Mesenchymal stem cell (in vitro differentiated cells and primary cell): ENCODE data around the gene KREMEN1.

Source experiments
- DNase-seq: peaks from one replicate; pipeline ENCODE4 v3.0.0-alpha.2; 2013
- H2AFZ ChIP-seq: one replicate; pipeline ENCODE4 v1.6.1; 2013; ENCODE audit warnings: low read depth, mild to moderate bottlenecking, control low read depth, inconsistent platforms, low read length, moderate library complexity
- H2AK5ac ChIP-seq: 2 replicates; pipeline ENCODE4 v1.6.1; 2013; ENCODE audit warnings: low read length, moderate library complexity, mild to moderate bottlenecking, inconsistent platforms; ENCODE audit not compliant: severe bottlenecking
- H2BK120ac ChIP-seq: one replicate; pipeline ENCODE4 v1.6.1; 2013; ENCODE audit warnings: low read depth, mild to moderate bottlenecking, inconsistent platforms, low read length, moderate library complexity
- H2BK12ac ChIP-seq, 2 experiments: one replicate each; pipeline ENCODE4 v1.6.1; 2013; ENCODE audit warnings: inconsistent platforms in 2 of 2, low read length in 2 of 2, mild to moderate bottlenecking in 2 of 2, moderate library complexity in 2 of 2, control low read depth in 1 of 2
- H2BK15ac ChIP-seq: one replicate; pipeline ENCODE4 v1.6.1; 2013; ENCODE audit warnings: mild to moderate bottlenecking, low read depth, inconsistent platforms; ENCODE audit not compliant: poor library complexity, severe bottlenecking
- H2BK5ac ChIP-seq: 2 replicates; pipeline ENCODE4 v1.6.1; 2013; ENCODE audit warnings: low read depth, mild to moderate bottlenecking, low read length, control low read depth, inconsistent platforms; ENCODE audit not compliant: poor library complexity, severe bottlenecking
- H3K14ac ChIP-seq, 2 experiments: one replicate each; pipeline ENCODE4 v1.6.1; 2013; ENCODE audit warnings: inconsistent platforms in 2 of 2, low read length in 2 of 2, control low read depth in 1 of 2, mild to moderate bottlenecking in 1 of 2, moderate library complexity in 1 of 2
- H3K18ac ChIP-seq, 2 experiments: one replicate each; pipeline ENCODE4 v1.6.1; 2013; ENCODE audit warnings: inconsistent platforms in 2 of 2, low read length in 2 of 2, control low read depth in 1 of 2, low read depth in 1 of 2, mild to moderate bottlenecking in 1 of 2
- H3K23ac ChIP-seq, 2 experiments: one replicate each; pipeline ENCODE4 v1.6.1; 2013; ENCODE audit warnings: inconsistent platforms in 2 of 2, low read length in 2 of 2, mild to moderate bottlenecking in 2 of 2, moderate library complexity in 2 of 2, control low read depth in 1 of 2
- H3K27ac ChIP-seq: 2 replicates; pipeline ENCODE4 v1.5.1; 2013; ENCODE audit warnings: mild to moderate bottlenecking, moderate library complexity, low read length, control low read depth, inconsistent platforms; ENCODE audit not compliant: poor library complexity, severe bottlenecking
- H3K27me3 ChIP-seq, 2 experiments: 2 replicates each; pipeline versions ENCODE4 v1.6.1 to v1.7.0; 2013; ENCODE audit warnings: low read length in 2 of 2, mild to moderate bottlenecking in 2 of 2, moderate library complexity in 2 of 2, control low read depth in 1 of 2, inconsistent platforms in 1 of 2; ENCODE audit not compliant: control insufficient read depth in 1 of 2, insufficient read depth in 1 of 2
- H3K36me3 ChIP-seq, 2 experiments: 2 replicates each; pipeline versions ENCODE4 v1.6.1 to v1.7.0; 2013; ENCODE audit warnings: low read length in 2 of 2, control low read depth in 1 of 2, inconsistent platforms in 1 of 2, low read depth in 1 of 2, mild to moderate bottlenecking in 1 of 2; ENCODE audit not compliant: insufficient read depth in 2 of 2, control insufficient read depth in 1 of 2
- H3K4ac ChIP-seq, 2 experiments: one replicate each; pipeline ENCODE4 v1.6.1; 2013; ENCODE audit warnings: inconsistent platforms in 2 of 2, low read length in 2 of 2, mild to moderate bottlenecking in 2 of 2, moderate library complexity in 2 of 2, control low read depth in 1 of 2, low read depth in 1 of 2
- H3K4me1 ChIP-seq: 2 replicates; pipeline ENCODE4 v1.6.1; 2013; ENCODE audit warnings: low read depth, low read length, control low read depth; ENCODE audit not compliant: control insufficient read depth, insufficient read depth
- H3K4me2 ChIP-seq: 2 replicates; pipeline ENCODE4 v1.6.1; 2013; ENCODE audit warnings: low read length, mild to moderate bottlenecking, inconsistent platforms; ENCODE audit not compliant: poor library complexity, severe bottlenecking
- H3K4me3 ChIP-seq, 2 experiments: 2 replicates each; pipeline versions ENCODE4 v1.5.1 to v1.7.0; 2013; ENCODE audit warnings: low read length in 2 of 2, mild to moderate bottlenecking in 2 of 2, control low read depth in 1 of 2, low read depth in 1 of 2; ENCODE audit not compliant: insufficient read depth in 1 of 2
- H3K79me1 ChIP-seq: replicated peaks from 2 replicates; pipeline ENCODE4 v1.6.1; 2013; ENCODE audit warnings: mild to moderate bottlenecking, control low read depth, low read length, inconsistent platforms; ENCODE audit not compliant: poor library complexity, severe bottlenecking
- H3K9ac ChIP-seq: 2 replicates; pipeline ENCODE4 v1.7.0; 2013; ENCODE audit warnings: mild to moderate bottlenecking, low read length, moderate library complexity
- H3K9me3 ChIP-seq: 2 replicates; pipeline ENCODE4 v1.7.0; 2013; ENCODE audit warnings: mild to moderate bottlenecking, low read length; ENCODE audit not compliant: control insufficient read depth
- H4K8ac ChIP-seq: one replicate; pipeline ENCODE4 v1.6.1; 2013; ENCODE audit warnings: inconsistent platforms, mild to moderate bottlenecking, low read length, moderate library complexity
- H4K91ac ChIP-seq: one replicate; pipeline ENCODE4 v1.6.1; 2013; ENCODE audit warnings: mild to moderate bottlenecking, low read length, inconsistent platforms
- WGBS: methylation state at CpG from one replicate; pipeline ENCODE4 v1.1.7; 2013; ENCODE audit warnings: mixed read lengths; 5-methylcytosine and 5-hydroxymethylcytosine counted together

The KREMEN1 gene

DNA sequence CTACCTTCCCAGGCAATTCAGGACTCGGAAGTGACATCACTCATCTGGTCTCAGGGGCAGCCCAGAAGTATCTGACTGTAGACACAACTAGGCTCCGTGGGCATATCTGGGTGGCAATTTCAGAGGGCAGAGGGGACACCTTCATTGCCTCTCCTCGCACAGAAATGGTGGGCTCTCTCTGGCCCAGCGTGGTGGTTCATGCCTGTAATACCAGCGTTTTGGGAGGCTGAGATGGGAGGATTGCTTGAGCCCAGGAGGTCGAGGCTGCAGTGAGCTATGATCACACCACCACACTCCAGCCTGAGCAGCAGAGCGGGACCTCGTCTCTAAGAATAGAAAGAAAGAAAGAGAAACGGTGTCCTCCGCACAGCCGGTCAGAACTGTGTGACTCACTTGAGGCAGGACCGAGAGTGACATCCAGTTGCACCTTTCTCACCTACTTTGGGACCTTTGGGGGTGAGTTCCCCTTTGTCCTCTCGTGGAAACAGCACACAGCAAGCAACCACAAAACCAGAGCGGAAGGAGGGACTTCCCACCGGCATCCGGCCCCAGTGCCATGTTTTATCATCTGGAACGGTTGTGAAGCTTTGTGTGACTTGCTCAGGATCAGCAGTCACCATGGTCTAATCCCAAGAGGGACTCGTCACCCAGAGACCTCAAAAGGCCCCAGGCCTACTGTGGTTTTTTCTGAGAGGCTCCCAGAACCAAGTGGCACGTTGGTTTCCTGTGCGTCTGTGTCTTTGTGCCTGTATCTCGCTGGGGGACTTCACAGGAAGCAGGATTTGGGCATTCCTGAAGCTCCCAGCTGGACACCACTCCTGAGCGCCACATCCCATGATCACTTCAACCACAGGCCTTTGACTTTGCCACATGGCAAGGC is 94.4 kb downstream of the KREMEN1 start:
- H3K4me1 ChIP-seq, result no peaks in the 10 kb centered on the region
- no peak for DNase-seq
- no peak overlapping the region for H2BK5ac ChIP-seq
- H3K27ac ChIP-seq, result no peak overlapping the region
- no peak overlapping the region for H4K8ac ChIP-seq
- H3K23ac ChIP-seq, result no peak overlapping the region
- no peak overlapping the region for H3K9ac ChIP-seq
- H3K4me3 ChIP-seq, result no peak overlapping the region
- H3K9me3 ChIP-seq, result no peaks in the 10 kb centered on the region
- H2BK15ac ChIP-seq, result no peak overlapping the region
- H3K4me2 ChIP-seq, result no peak overlapping the region
- no peak overlapping the region for H2BK120ac ChIP-seq
- H2AFZ ChIP-seq, result no peak overlapping the region
- no peak overlapping the region for H4K91ac ChIP-seq
- H3K18ac ChIP-seq, result no peak overlapping the region
- 85% methylated on average over 21 of the region's 22 CpGs for WGBS
- H2BK12ac ChIP-seq, result no peak overlapping the region
- H3K79me1 ChIP-seq, result no peaks in the 10 kb centered on the region
- no peak overlapping the region for H3K14ac ChIP-seq
- H2AK5ac ChIP-seq, result no peak overlapping the region
- H3K4ac ChIP-seq, result no peak overlapping the region
- peaks cover 11 to 25% of the 10 kb centered on the region in 2 experiments for H3K27me3 ChIP-seq
- no peaks in the 10 kb centered on the region for H3K36me3 ChIP-seq

DNA sequence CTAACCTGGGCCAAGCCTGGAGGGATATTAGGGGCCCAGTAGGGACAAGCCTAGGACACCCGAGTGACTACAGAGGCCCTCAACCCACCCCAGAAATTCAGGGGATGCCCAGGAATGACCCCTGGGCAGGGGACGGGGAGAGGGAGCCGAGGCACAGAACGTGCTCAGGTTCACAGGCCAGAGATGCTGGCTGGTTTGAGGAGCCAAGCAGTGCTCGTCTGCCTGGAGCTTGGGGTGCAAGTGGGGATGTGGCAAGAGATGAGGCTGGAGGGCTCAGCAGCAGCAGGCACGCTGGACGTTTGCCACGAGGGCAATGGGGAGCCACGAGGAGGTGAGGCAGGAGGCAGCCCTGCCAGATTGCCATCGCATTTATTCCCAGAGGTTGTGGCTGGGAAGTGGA is 98.9 kb downstream of the KREMEN1 start:
- H3K18ac ChIP-seq, result no peak overlapping the region

GRCh38 chr22:29172216-29172615 is 99.4 kb downstream of the KREMEN1 start:
- H3K9me3 ChIP-seq, result peaks cover 19% of the 10 kb centered on the region
- no peak overlapping the region for H2BK5ac ChIP-seq
- H3K23ac ChIP-seq, result no peak overlapping the region
- H2AFZ ChIP-seq, result no peak overlapping the region
- H4K8ac ChIP-seq, result no peak overlapping the region
- H3K4me1 ChIP-seq, result no peaks in the 10 kb centered on the region
- H3K36me3 ChIP-seq, result no peaks in the 10 kb centered on the region
- no peak overlapping the region for H2BK12ac ChIP-seq
- H2BK15ac ChIP-seq, result no peak overlapping the region
- H4K91ac ChIP-seq, result no peak overlapping the region
- no peak overlapping the region for H3K27ac ChIP-seq
- WGBS, result 85% methylated on average over 6 of the region's 6 CpGs
- peaks cover 8 to 20% of the 10 kb centered on the region in 2 experiments for H3K27me3 ChIP-seq
- DNase-seq, result no peak
- H3K14ac ChIP-seq, result no peak overlapping the region
- no peak overlapping the region for H3K18ac ChIP-seq
- H3K79me1 ChIP-seq, result no peaks in the 10 kb centered on the region
- no peak overlapping the region for H3K4ac ChIP-seq
- no peak overlapping the region for H3K9ac ChIP-seq
- no peak overlapping the region for H3K4me2 ChIP-seq
- H2BK120ac ChIP-seq, result no peak overlapping the region
- H2AK5ac ChIP-seq, result no peak overlapping the region
- H3K4me3 ChIP-seq, result no peak overlapping the region

More for the DNA sequence above, 98.9 kb downstream of the KREMEN1 start:
- Histone ChIP-seq H3K23ac (no peak overlapping the region), H4K8ac (no peak overlapping the region), H3K9ac (no peak overlapping the region), H3K4ac (no peak overlapping the region), H3K79me1 (no peaks in the 10 kb centered on the region), H3K4me2 (no peak overlapping the region), H2AK5ac (no peak overlapping the region), H3K9me3 (peaks cover 17% of the 10 kb centered on the region), H3K36me3 (no peaks in the 10 kb centered on the region), H3K27ac (no peak overlapping the region), H2AFZ (no peak overlapping the region), H2BK120ac (no peak overlapping the region), H3K4me1 (no peaks in the 10 kb centered on the region), H4K91ac (no peak overlapping the region), H2BK15ac (no peak overlapping the region), H2BK5ac (no peak overlapping the region), H3K14ac (peak overlapping the region in 1 of 2 experiments; percentile 13), H3K27me3 (peaks cover 6 to 25% of the 10 kb centered on the region in 2 experiments), H3K4me3 (no peak overlapping the region), H2BK12ac (no peak overlapping the region)
- no peak for DNase-seq
- 83% methylated on average over 9 of the region's 10 CpGs for WGBS

GRCh38 chr22:29175312-29175835 is 102.5 kb downstream of the KREMEN1 start:
- H2BK120ac ChIP-seq, result no peak overlapping the region
- no peak overlapping the region for H3K18ac ChIP-seq
- no peak for DNase-seq
- H3K23ac ChIP-seq, result no peak overlapping the region
- no peaks in the 10 kb centered on the region for H3K79me1 ChIP-seq
- no peak overlapping the region for H3K27ac ChIP-seq
- no peak overlapping the region for H2BK12ac ChIP-seq
- H3K4me2 ChIP-seq, result no peak overlapping the region
- no peaks in the 10 kb centered on the region for H3K4me1 ChIP-seq
- H2AFZ ChIP-seq, result no peak overlapping the region
- no peak overlapping the region for H3K9ac ChIP-seq
- no peak overlapping the region for H2BK15ac ChIP-seq
- WGBS, result 100% methylated on average over 1 of the region's 1 CpG
- peaks cover 19% of the 10 kb centered on the region for H3K9me3 ChIP-seq
- no peak overlapping the region for H4K8ac ChIP-seq
- H3K36me3 ChIP-seq, result no peaks in the 10 kb centered on the region
- H3K4me3 ChIP-seq, result no peak overlapping the region
- H3K27me3 ChIP-seq, result peaks cover 4 to 5% of the 10 kb centered on the region in 2 experiments
- H4K91ac ChIP-seq, result no peak overlapping the region
- no peak overlapping the region for H3K4ac ChIP-seq
- H3K14ac ChIP-seq, result no peak overlapping the region
- no peak overlapping the region for H2AK5ac ChIP-seq
- H2BK5ac ChIP-seq, result no peak overlapping the region
